MM.1S (cell line): Measurements from ENCODE around the gene FANCE.

Experiments
- CTCF ChIP-seq: fragments of 300-600 bp; sonication (generic); IDR thresholded peaks from 2 replicates; pipeline ENCODE4 v1.5.1; 2016; ENCODE audit warnings: antibody characterized with exemption, low read length, mixed read lengths
- EZH2 ChIP-seq: fragments of 300-600 bp; sonication (generic); optimal IDR thresholded peaks from 2 replicates; pipeline ENCODE3; 2017; ENCODE audit warnings: low read depth, mild to moderate bottlenecking, antibody characterized with exemption, low read length, mixed read lengths

DNA sequence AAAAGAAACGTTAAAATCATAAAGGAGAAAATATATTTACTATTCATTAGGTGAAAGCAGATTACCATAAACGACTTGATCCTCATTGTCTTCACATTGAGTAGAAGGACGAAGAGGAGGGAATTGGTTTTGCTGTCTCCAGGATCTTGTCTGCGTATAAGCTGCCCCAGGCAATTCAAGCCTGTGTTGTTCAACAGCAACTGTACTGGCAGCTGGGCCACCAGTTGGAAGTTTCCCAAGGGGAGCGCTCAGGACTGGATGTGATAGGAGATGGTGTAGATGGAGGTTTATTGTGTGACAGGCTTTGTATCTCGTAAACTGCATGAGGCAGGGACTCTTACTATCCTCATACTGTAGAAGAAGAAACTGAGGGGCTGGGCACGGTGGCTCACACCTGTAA is 3.9 kb upstream of the FANCE start:
- TF ChIP-seq CTCF (no peak), EZH2 (no peak)
